ENCODE results near the gene RBP3. TPM values are rescaled to one million over a fixed set of nuclear protein-coding genes. Genes with fewer than 3 reads are reported as not detected.

Gene RBP3
- total RNA-seq, 1 donor from 2014 or later = not detected

- no peak for DNase-seq (ENCODE audit: low read depth, low spot score)
Observed at GRCh38 chr10:47400251-47400650, 52.1 kb downstream of the RBP3 start.

DNA sequence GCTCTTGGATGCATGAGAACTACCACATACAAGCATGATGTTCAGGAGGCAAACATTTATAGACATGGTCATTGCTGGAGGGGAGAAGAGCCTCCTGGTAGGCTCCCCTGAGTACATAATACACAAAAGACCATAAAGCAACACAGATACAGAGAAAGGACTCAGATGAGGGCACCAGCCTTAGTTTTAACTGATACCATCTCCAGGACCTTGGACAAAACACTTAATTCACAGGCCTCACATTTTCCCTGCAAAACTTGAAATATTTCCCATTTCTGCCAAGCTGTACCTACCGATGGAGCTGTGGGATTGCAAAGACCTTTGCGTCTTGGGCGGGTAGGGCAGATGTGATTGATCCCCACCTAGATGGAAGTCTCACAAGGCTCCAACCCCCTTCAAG, 52.6 kb downstream of the RBP3 start:
- no peak for DNase-seq (ENCODE audit: low read depth, low spot score)

DNA sequence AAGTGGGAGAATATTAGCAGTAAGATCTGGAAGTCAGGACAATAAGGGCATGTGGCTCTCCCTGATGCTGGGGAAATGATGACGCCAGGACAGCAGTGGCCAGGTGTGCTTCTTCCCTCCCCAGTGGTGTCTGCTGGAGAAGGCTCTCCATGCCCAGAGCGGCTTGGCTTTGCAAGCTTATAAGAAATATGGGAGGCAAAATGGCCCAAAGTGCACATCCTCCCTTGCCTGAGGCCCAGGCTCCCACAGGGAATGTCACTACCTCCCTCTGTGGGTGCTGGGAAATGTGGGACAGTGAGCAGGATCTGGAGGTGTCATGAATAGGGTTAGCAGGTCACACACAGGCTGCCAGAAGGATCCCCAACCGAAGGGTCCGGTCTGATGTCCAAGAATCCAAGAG, 53.0 kb downstream of the RBP3 start:
- DNase-seq (ENCODE audit: low read depth, low spot score) = no peak

GRCh38 chr10:47401874-47402640, 53.9 kb downstream of the RBP3 start:
- DNase-seq (ENCODE audit: low read depth, low spot score) = no peak

GRCh38 chr10:47402641-47403301, 54.6 kb downstream of the RBP3 start:
- peak; percentile 64 for DNase-seq (ENCODE audit: low read depth, low spot score)

GRCh38 chr10:47403446-47404318, 55.5 kb downstream of the RBP3 start:
- DNase-seq (ENCODE audit: low read depth, low spot score) = no peak

DNA sequence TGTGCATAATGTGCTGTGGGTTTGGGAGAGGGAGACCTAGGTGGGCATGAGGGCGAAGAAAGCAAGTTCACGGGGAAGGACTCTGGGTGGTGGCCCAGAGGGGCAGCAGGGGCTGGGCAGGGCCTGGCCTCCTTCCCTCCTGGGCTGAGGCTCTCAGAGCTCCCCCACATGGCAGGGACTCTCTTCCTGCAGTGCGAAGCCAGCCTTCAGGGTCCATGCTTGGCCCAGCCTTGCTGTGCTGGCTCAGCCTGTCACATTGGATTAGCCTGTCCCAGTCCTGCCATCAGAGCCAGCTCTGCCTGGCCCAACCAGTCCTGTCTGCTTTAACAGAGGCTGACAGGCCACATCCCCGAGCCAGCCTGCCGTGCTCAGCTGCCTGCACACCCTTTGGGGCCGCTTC, 56.3 kb downstream of the RBP3 start:
- no peak for DNase-seq (ENCODE audit: low read depth, low spot score)

DNA sequence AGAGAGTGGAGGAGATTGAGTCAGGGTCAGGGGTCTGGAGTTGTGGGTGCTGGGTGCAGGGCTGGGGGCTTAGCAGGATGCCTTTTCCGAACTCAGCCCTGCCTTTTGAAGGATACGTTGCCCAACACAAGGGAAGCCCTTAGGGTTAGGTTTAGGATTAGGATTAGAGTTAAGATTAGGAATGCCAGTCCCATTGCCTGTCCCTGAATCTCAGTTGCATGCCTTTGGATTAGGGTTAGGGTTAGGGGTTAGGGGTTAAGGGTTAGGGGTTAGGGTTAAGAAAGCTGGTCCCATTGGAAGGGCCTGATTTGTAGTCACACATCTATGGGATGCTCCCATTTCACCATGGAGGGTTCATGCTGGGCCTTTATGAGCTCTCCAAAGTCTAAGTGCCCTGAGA, 56.8 kb downstream of the RBP3 start:
- no peak for DNase-seq (ENCODE audit: low read depth, low spot score)

GRCh38 chr10:47405857-47406547, 57.8 kb downstream of the RBP3 start:
- DNase-seq (ENCODE audit: low read depth, low spot score) = no peak

DNA sequence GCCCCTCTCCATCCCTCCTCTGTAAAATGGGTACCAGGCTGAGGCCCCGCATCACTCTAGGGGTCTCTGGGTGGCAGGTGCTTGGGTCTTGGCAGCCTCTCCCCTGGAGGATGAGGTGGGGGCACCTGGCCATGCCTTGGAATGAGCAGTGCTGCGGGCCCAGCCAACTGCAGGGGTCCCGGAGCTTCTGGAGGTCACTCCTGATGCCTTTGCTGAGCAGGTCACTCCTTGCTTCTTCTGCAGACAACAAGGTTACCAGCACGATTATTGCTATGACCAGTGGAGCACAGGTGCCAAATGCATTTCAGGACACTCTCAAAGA, 58.3 kb downstream of the RBP3 start:
- DNase-seq (ENCODE audit: low read depth, low spot score) = no peak

DNA sequence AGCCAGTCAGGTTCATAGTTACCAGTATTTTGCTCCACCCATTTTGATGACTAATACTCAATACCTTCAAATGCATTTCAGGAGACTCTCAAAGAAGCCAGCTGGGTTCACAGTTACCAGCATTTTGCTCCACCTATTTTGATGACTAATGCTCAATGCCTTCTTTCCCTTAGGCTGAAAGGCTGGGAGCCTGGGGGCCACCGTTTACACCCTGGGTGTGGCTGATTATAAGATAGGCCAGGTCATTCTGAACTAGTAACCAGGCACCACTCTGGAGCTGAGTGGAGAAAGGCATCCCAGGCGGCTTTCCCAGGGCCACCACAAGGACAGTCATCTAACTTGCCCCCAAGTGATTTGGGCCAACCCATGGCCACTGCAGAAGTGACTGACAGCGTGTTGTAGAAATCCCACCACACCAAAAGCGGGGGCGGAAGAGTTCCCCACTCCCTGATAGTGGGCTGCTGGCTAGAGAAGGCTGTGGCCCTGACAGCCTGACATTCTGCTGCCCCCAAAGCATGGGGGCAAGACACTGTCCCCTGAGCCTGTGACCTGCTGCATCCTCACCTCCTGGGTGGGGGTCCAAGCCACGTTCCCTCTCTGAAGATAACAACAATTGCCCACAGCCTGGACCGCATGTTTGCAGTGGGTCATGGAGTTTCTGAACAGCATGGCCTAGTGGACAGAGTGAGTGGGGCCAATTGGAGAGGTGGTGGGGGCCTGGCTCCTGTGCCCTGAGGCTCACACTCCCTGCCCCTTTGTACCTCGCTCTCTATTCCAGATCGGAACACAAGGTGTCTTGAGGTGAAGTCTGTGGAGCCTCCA, 58.9 kb downstream of the RBP3 start:
- DNase-seq (ENCODE audit: low read depth, low spot score) = no peak

Other genes starting within 250 kb of the RBP3 start
- not detected in 2 replicates for gene GDF10, start 48.2 kb upstream of the RBP3 start, total RNA-seq
- gene GDF2, start 25.9 kb upstream of the RBP3 start, total RNA-seq = not detected in 2 replicates
- gene ZNF488, start 35.9 kb downstream of the RBP3 start, total RNA-seq = not detected in 2 replicates
- not detected in 2 replicates for gene ANXA8, start 135.8 kb downstream of the RBP3 start, total RNA-seq
- gene FAM25G, start 143.3 kb downstream of the RBP3 start, total RNA-seq = not detected in 2 replicates
- gene AGAP9, start 175.3 kb downstream of the RBP3 start, total RNA-seq = 1.4 and 1.7 TPM in 2 replicates